ENCODE measurements around the gene RHOBTB1. TPM values are rescaled to one million over a fixed set of nuclear protein-coding genes. Genes with fewer than 3 reads are reported as not detected.

Gene RHOBTB1
- total RNA-seq, 1 donor from 2014 or later = 13.5 TPM

DNA sequence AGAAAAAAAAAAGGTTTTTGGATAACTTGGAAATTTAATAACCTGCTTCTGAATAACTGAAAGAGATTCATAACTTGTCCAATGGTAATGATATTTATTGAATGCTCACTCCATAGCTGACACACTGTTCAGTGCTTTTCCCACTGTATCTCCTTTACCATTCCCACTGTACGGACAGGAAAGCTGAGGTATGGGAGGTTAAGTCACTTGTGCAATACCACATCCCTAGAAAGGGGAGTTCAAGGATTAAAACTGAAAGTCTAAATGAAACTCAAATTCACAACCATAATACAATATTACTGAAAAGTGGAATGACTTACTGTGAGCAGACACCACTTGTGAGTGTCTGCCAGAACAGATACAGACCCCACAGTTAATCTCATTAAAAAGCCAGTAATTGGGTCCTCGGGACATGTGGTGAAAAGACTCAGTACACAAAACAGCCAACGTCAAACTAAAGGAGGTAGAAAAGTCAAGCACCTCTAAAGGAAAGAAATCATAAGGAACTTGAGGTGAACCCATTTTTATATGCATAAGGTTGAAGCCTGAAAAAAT, 13.8 kb upstream of the RHOBTB1 start:
- Histone ChIP-seq H3K27ac (no peak overlapping the region), H3K9me3 (no peaks in the 10 kb centered on the region), H3K4me1 (no peaks in the 10 kb centered on the region), H3K4me3 (no peak overlapping the region), H3K27me3 (ENCODE audit: low read depth) (no peaks in the 10 kb centered on the region), H3K36me3 (no peaks in the 10 kb centered on the region)
- intact Hi-C loops (cut with DNase I) = no loop called here
- TF ChIP-seq CTCF (IDR thresholded peaks at IDR 0.05) = no peak
- DNase-seq (no peak), ATAC-seq (no peak)

- Histone ChIP-seq H3K27ac (no peak overlapping the region), H3K36me3 (no peaks in the 10 kb centered on the region), H3K4me3 (no peak overlapping the region), H3K9me3 (no peaks in the 10 kb centered on the region), H3K4me1 (no peaks in the 10 kb centered on the region), H3K27me3 (ENCODE audit: low read depth) (no peaks in the 10 kb centered on the region)
- no peak for TF ChIP-seq CTCF (IDR thresholded peaks at IDR 0.05)
- ATAC-seq = peak; percentile 45 to 86
- intact Hi-C loops (cut with DNase I) = no loop called here
- no peak for DNase-seq
Observed at GRCh38 chr10:60955957-60956425, 12.0 kb upstream of the RHOBTB1 start.

DNA sequence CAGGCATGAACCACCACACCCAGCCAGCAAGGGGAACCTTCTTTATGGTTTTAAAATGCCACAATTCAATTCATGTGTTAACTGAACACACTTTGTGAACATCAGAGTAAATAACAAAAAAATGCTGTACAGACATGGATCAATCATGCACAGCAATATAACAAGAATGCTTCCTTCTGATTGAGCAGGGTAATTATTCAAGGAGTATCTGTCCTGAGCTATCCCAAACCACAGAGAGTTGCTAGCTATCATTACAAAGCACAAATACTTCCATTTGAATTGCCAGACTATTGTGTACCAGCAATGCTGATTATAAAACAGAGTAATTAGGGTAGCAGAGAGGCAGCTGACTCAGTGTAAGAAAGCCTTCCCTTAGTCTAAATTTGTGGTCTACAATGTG, 11.3 kb upstream of the RHOBTB1 start:
- no peaks in the 10 kb centered on the region for H3K9me3 ChIP-seq
- DNase-seq = no peak
- H3K4me3 ChIP-seq = no peak overlapping the region
- no peak for TF ChIP-seq CTCF (IDR thresholded peaks at IDR 0.05)
- intact Hi-C loops (cut with DNase I) = no loop called here
- no peak for ATAC-seq
- no peak overlapping the region for H3K27ac ChIP-seq
- H3K27me3 ChIP-seq (ENCODE audit: low read depth) = no peaks in the 10 kb centered on the region
- no peaks in the 10 kb centered on the region for H3K4me1 ChIP-seq
- no peaks in the 10 kb centered on the region for H3K36me3 ChIP-seq

GRCh38 chr10:60954035-60954434, 10.1 kb upstream of the RHOBTB1 start:
- Histone ChIP-seq H3K27me3 (ENCODE audit: low read depth) (no peaks in the 10 kb centered on the region), H3K27ac (no peak overlapping the region), H3K9me3 (no peaks in the 10 kb centered on the region), H3K4me1 (no peaks in the 10 kb centered on the region), H3K4me3 (no peak overlapping the region), H3K36me3 (no peaks in the 10 kb centered on the region)
- DNase-seq = no peak
- no peak for ATAC-seq
- intact Hi-C loops (cut with DNase I) = no loop called here
- TF ChIP-seq CTCF (IDR thresholded peaks at IDR 0.05) = no peak

- no peak for DNase-seq
- no peak for ATAC-seq
- H3K4me1 ChIP-seq = no peaks in the 10 kb centered on the region
- no peaks in the 10 kb centered on the region for H3K27me3 ChIP-seq (ENCODE audit: low read depth)
- H3K4me3 ChIP-seq = no peak overlapping the region
- H3K27ac ChIP-seq = no peak overlapping the region
- TF ChIP-seq CTCF (IDR thresholded peaks at IDR 0.05) = no peak
- no peaks in the 10 kb centered on the region for H3K36me3 ChIP-seq
- intact Hi-C loops (cut with DNase I) = no loop called here
- H3K9me3 ChIP-seq = no peaks in the 10 kb centered on the region
Observed at GRCh38 chr10:60953420-60953819, 9.4 kb upstream of the RHOBTB1 start.

DNA sequence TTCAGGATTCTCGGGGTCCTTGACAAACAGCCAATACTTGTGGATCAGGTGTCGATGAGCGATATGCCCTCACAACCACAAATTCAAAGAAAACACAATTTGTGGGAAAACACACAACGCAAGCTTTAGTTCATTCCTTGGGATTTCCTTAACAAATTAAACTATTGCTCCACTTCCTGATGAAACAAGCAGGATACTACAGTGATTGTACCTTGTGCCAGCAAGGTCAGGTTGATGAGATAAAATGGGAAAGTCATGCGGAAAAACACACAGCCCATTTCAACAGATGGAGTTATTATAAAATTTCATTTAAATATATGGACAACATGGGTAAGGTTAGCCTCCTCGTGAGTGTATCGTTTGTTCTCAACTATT, 8.8 kb upstream of the RHOBTB1 start:
- no peak for TF ChIP-seq CTCF (IDR thresholded peaks at IDR 0.05)
- H3K36me3 ChIP-seq = no peaks in the 10 kb centered on the region
- H3K9me3 ChIP-seq = no peaks in the 10 kb centered on the region
- DNase-seq (no peak), ATAC-seq (no peak)
- H3K4me1 ChIP-seq = no peaks in the 10 kb centered on the region
- no peaks in the 10 kb centered on the region for H3K27me3 ChIP-seq (ENCODE audit: low read depth)
- H3K4me3 ChIP-seq = no peak overlapping the region
- intact Hi-C loops (cut with DNase I) = no loop called here
- H3K27ac ChIP-seq = no peak overlapping the region
